ENCODE results near the gene FBXL7. TPM values are rescaled to one million over a fixed set of nuclear protein-coding genes. Genes with fewer than 3 reads are reported as not detected.

Gene FBXL7
- total RNA-seq, 4 donors from 2014 or later, result 5.7 to 47.4 (median 6.3) TPM

GRCh38 chr5:15808577-15808976, 308.6 kb downstream of the FBXL7 start:
- WGBS, 2 donors (ENCODE audit: low coverage in 1 of 2), result 50 to 64% methylated on average over 1 to 3 of the region's 3 CpGs
- no peak for TF ChIP-seq EP300 (IDR thresholded peaks at IDR 0.05; ENCODE audit: low read depth)
- TF ChIP-seq POLR2AphosphoS5 (IDR thresholded peaks at IDR 0.05), result no peak
- TF ChIP-seq POLR2A (IDR thresholded peaks at IDR 0.05), result no peak
- Histone ChIP-seq H3K36me3 (no peaks in the 10 kb centered on the region), H3K4me1 (peaks cover 0 to 10% (median 2%) of the 10 kb centered on the region in 4 donors), H3K9me3 (no peaks in the 10 kb centered on the region), H3K4me3 (no peak overlapping the region), H3K27me3 (no peaks in the 10 kb centered on the region), H3K27ac (peak overlapping the region in 1 of 4 donors; percentile 23)
- DNase-seq, result no peak
- intact Hi-C loops (cut with DNase I; ENCODE audit: low total_unique reads) (no loop called here), in situ Hi-C loops (cut with MboI; ENCODE audit: low pct_ligation_motif_present in 1 of 4, low pct_unique_long_range_greater_than_20kb in 1 of 4, low sequenced_read_pairs in 3 of 4) (no loop called here)

DNA sequence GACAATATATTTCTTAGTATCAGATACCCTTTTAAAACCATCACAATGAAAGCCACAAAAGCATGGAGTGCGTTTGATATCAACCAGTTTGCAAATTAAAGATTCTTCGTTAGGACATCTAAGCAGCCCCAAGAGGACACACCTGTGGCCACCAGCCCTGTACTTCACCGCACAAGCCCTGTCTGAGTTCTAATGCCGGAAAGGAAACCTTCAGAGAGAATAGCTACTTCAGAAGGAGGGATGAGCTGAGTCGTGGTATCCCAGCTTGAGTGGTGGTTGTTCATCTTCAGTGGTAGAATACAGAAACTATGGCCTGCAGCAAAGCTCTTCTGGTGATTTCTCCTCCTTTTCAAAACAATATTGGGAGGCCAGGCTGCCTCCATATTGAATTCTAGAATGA, 319.6 kb downstream of the FBXL7 start:
- H3K27ac ChIP-seq, result no peak overlapping the region
- WGBS, 2 donors (ENCODE audit: low coverage in 1 of 2), result 82 to 85% methylated on average over 2 to 5 of the region's 5 CpGs
- no peaks in the 10 kb centered on the region for H3K9me3 ChIP-seq
- DNase-seq, result no peak
- no peak overlapping the region for H3K4me3 ChIP-seq
- intact Hi-C loops (cut with DNase I; ENCODE audit: low total_unique reads) (no loop called here), in situ Hi-C loops (cut with MboI; ENCODE audit: low pct_ligation_motif_present in 1 of 4, low pct_unique_long_range_greater_than_20kb in 1 of 4, low sequenced_read_pairs in 3 of 4) (no loop called here)
- H3K27me3 ChIP-seq, result no peaks in the 10 kb centered on the region
- H3K36me3 ChIP-seq, result no peaks in the 10 kb centered on the region
- TF ChIP-seq POLR2A (IDR thresholded peaks at IDR 0.05), result no peak
- H3K4me1 ChIP-seq, result peaks cover 0 to 4% (median 0%) of the 10 kb centered on the region in 4 donors

GRCh38 chr5:15821506-15821905, 321.5 kb downstream of the FBXL7 start:
- intact Hi-C loops (cut with DNase I; ENCODE audit: low total_unique reads) (no loop called here), in situ Hi-C loops (cut with MboI; ENCODE audit: low pct_ligation_motif_present in 1 of 4, low pct_unique_long_range_greater_than_20kb in 1 of 4, low sequenced_read_pairs in 3 of 4) (no loop called here)
- peaks cover 0 to 6% (median 0%) of the 10 kb centered on the region in 4 donors for H3K4me1 ChIP-seq
- DNase-seq, result no peak
- no peaks in the 10 kb centered on the region for H3K9me3 ChIP-seq
- no peak overlapping the region for H3K27ac ChIP-seq
- H3K4me3 ChIP-seq, result no peak overlapping the region
- H3K27me3 ChIP-seq, result no peaks in the 10 kb centered on the region
- TF ChIP-seq POLR2AphosphoS5 (IDR thresholded peaks at IDR 0.05) (no peak), EP300 (IDR thresholded peaks at IDR 0.05; ENCODE audit: low read depth) (no peak), POLR2A (IDR thresholded peaks at IDR 0.05) (no peak), CTCF (IDR thresholded peaks at IDR 0.05) (no peak)
- H3K36me3 ChIP-seq, result no peaks in the 10 kb centered on the region

GRCh38 chr5:15823398-15823797, 323.4 kb downstream of the FBXL7 start:
- 80% methylated on average over 2 of the region's 2 CpGs; no CpG with 5 or more reads in 1 of the 2 donors for WGBS, 2 donors (ENCODE audit: low coverage in 1 of 2)

DNA sequence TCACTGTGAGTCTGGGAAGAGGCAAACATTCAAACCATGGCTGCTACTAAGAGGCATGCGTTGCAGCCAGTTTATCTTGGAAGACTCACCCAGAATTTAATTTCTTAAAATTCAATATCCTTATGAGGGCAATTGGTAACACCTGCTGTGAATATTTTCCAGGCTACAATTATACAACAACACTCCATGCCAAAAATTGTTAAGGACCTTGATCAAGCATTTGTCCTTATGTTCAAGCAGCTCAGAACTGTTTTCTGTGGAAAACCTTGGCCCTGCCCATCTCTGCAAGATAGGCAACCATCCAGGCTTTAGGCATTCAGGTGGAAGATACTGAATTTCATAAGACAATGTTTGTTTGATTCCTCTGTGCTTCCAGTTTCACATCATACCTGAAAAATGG, 327.8 kb downstream of the FBXL7 start:
- H3K4me3 ChIP-seq, result no peak overlapping the region
- H3K27me3 ChIP-seq, result no peaks in the 10 kb centered on the region
- intact Hi-C loops (cut with DNase I; ENCODE audit: low total_unique reads), result no loop called here
- in situ Hi-C loops (cut with MboI; ENCODE audit: low pct_ligation_motif_present in 1 of 4, low pct_unique_long_range_greater_than_20kb in 1 of 4, low sequenced_read_pairs in 3 of 4), result no loop called here
- no peak for TF ChIP-seq POLR2A (IDR thresholded peaks at IDR 0.05)
- peaks cover 0 to 6% (median 0%) of the 10 kb centered on the region in 4 donors for H3K4me1 ChIP-seq
- no peak overlapping the region for H3K27ac ChIP-seq
- WGBS, 2 donors (ENCODE audit: low coverage in 1 of 2), result 48% methylated on average over 1 of the region's 1 CpG; no CpG with 5 or more reads in 1 of the 2 donors
- no peak for DNase-seq
- H3K9me3 ChIP-seq, result no peaks in the 10 kb centered on the region
- no peaks in the 10 kb centered on the region for H3K36me3 ChIP-seq

More at GRCh38 chr5:15823398-15823797, 323.4 kb downstream of the FBXL7 start:
- no peak for DNase-seq
- intact Hi-C loops (cut with DNase I; ENCODE audit: low total_unique reads), result no loop called here
- Histone ChIP-seq H3K36me3 (no peaks in the 10 kb centered on the region), H3K4me3 (no peak overlapping the region), H3K27me3 (no peaks in the 10 kb centered on the region), H3K4me1 (peaks cover 0 to 6% (median 0%) of the 10 kb centered on the region in 4 donors), H3K9me3 (no peaks in the 10 kb centered on the region), H3K27ac (no peak overlapping the region)
- TF ChIP-seq EP300 (IDR thresholded peaks at IDR 0.05; ENCODE audit: low read depth), result no peak
- no peak for TF ChIP-seq POLR2A (IDR thresholded peaks at IDR 0.05)
- TF ChIP-seq POLR2AphosphoS5 (IDR thresholded peaks at IDR 0.05), result no peak
- TF ChIP-seq CTCF (IDR thresholded peaks at IDR 0.05), result no peak
- in situ Hi-C loops (cut with MboI; ENCODE audit: low pct_ligation_motif_present in 1 of 4, low pct_unique_long_range_greater_than_20kb in 1 of 4, low sequenced_read_pairs in 3 of 4), result no loop called here

DNA sequence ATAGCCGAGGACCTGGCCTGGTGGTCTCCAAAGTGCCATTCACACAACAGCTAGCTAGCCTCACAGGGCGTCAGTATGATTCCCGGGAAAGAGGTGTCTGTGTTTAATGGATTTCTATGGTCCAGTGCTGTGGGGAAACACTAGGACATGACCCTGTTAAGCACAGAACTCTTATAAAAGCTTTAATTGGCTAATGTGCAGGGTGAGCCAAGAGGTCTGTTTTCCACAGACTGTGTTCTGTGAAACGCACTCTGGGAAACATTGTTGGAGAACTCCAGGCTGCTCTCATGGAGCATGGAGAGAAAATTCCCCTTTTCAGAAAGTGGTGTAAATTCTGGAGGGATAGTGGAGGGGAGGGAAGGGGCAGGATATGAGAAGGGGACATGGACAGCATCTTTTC, 331.4 kb downstream of the FBXL7 start:
- no peaks in the 10 kb centered on the region for H3K9me3 ChIP-seq
- in situ Hi-C loops (cut with MboI; ENCODE audit: low pct_ligation_motif_present in 1 of 4, low pct_unique_long_range_greater_than_20kb in 1 of 4, low sequenced_read_pairs in 3 of 4), result no loop called here
- 80% methylated on average over 4 of the region's 4 CpGs; no CpG with 5 or more reads in 1 of the 2 donors for WGBS, 2 donors (ENCODE audit: low coverage in 1 of 2)
- no peaks in the 10 kb centered on the region for H3K27me3 ChIP-seq
- no peaks in the 10 kb centered on the region for H3K36me3 ChIP-seq
- peaks cover 0 to 9% (median 3%) of the 10 kb centered on the region in 4 donors for H3K4me1 ChIP-seq
- no peak overlapping the region for H3K27ac ChIP-seq
- no peak for DNase-seq
- TF ChIP-seq POLR2AphosphoS5 (IDR thresholded peaks at IDR 0.05), result no peak
- no peak for TF ChIP-seq EP300 (IDR thresholded peaks at IDR 0.05; ENCODE audit: low read depth)
- no peak for TF ChIP-seq CTCF (IDR thresholded peaks at IDR 0.05)
- TF ChIP-seq POLR2A (IDR thresholded peaks at IDR 0.05), result no peak
- intact Hi-C loops (cut with DNase I; ENCODE audit: low total_unique reads), result no loop called here
- no peak overlapping the region for H3K4me3 ChIP-seq

Data from transverse colon (tissue), 4 donors.